Astrocyte of the cerebellum (primary cell): Measurements from ENCODE around the gene CHL1.
A peak's percentile ranks its signal among the peaks of the same experiment; 100 is the strongest.

Source experiments
- DNase-seq: peaks from one replicate; pipeline ENCODE4 v3.0.0-alpha.2; 2011; ENCODE audit warnings: low read depth
- H3K4me3 ChIP-seq: 2 replicates; pipeline ENCODE4 v1.5.1; 2011; ENCODE audit warnings: mild to moderate bottlenecking, low read depth, low read length, moderate library complexity
- in situ Hi-C: cut with HindIII; loops from 2 replicates; pipeline ENCODE4 v1.10.0; 2017; ENCODE audit warnings: low sequenced_read_pairs
- TF ChIP-seq, protein P1 (sequence below): IDR thresholded peaks from 2 replicates; pipeline ENCODE4 v1.5.1; 2012; ENCODE audit warnings: low read length, low read depth, moderate library complexity, mild to moderate bottlenecking; ENCODE audit errors: missing control alignments

Gene CHL1

GRCh38 chr3:197149-197827 lies 725 bp downstream of the CHL1 start:
- TF ChIP-seq, protein P1, sequence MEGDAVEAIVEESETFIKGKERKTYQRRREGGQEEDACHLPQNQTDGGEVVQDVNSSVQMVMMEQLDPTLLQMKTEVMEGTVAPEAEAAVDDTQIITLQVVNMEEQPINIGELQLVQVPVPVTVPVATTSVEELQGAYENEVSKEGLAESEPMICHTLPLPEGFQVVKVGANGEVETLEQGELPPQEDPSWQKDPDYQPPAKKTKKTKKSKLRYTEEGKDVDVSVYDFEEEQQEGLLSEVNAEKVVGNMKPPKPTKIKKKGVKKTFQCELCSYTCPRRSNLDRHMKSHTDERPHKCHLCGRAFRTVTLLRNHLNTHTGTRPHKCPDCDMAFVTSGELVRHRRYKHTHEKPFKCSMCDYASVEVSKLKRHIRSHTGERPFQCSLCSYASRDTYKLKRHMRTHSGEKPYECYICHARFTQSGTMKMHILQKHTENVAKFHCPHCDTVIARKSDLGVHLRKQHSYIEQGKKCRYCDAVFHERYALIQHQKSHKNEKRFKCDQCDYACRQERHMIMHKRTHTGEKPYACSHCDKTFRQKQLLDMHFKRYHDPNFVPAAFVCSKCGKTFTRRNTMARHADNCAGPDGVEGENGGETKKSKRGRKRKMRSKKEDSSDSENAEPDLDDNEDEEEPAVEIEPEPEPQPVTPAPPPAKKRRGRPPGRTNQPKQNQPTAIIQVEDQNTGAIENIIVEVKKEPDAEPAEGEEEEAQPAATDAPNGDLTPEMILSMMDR = no peak
- H3K4me3 ChIP-seq = peak overlapping the region; percentile 64
- in situ Hi-C loops = no loop called here
- DNase-seq = no peak

GRCh38 chr3:197828-198491 lies 1.4 kb downstream of the CHL1 start:
- H3K4me3 ChIP-seq = peak overlapping the region; percentile 64
- in situ Hi-C loops = no loop called here
- no peak for DNase-seq
- TF ChIP-seq, protein P1 = no peak

- in situ Hi-C loops = no loop called here
- H3K4me3 ChIP-seq = no peak overlapping the region
- no peak for DNase-seq
- TF ChIP-seq, protein P1 = no peak
Measured at GRCh38 chr3:199835-200234, 3.3 kb downstream of the CHL1 start.

- no peak for DNase-seq
- in situ Hi-C loops = no loop called here
- TF ChIP-seq, protein P1 = no peak
- H3K4me3 ChIP-seq = no peak overlapping the region
Measured at GRCh38 chr3:200758-201325, 4.3 kb downstream of the CHL1 start.

GRCh38 chr3:204102-204501 lies 7.5 kb downstream of the CHL1 start:
- in situ Hi-C loops = no loop called here
- no peak overlapping the region for H3K4me3 ChIP-seq
- no peak for DNase-seq
- TF ChIP-seq, protein P1 = no peak

GRCh38 chr3:207973-208372 lies 11.4 kb downstream of the CHL1 start:
- in situ Hi-C loops = no loop called here
- no peak for DNase-seq
- H3K4me3 ChIP-seq = no peak overlapping the region
- TF ChIP-seq, protein P1 = no peak
